ENCODE data around the gene ILDR1. TPM values are rescaled to one million over a fixed set of nuclear protein-coding genes. Genes with fewer than 3 reads are reported as not detected.

ILDR1 gene
- total and polyA plus RNA-seq, 10 of the 15 experiments (the other 5 are each of a cell fraction or from before 2014, with no cell fraction given): 1.3 to 12.0 (median 7.0) TPM

- ATAC-seq: peak; percentile 15; the same call in 1 of the 3 replicates
- Histone ChIP-seq H3K9ac (ENCODE audit: control insufficient read depth, insufficient read depth, low read length) (no peak overlapping the region), H3K9me3 (replicated peaks; ENCODE audit: control insufficient read depth, insufficient read depth, low read length) (no peaks in the 10 kb centered on the region; the same call in none of the 3 replicates), H3K79me2 (ENCODE audit: control insufficient read depth, insufficient read depth, low read length) (no peaks in the 10 kb centered on the region), H3K27ac (ENCODE audit: control insufficient read depth, insufficient read depth) (no peak overlapping the region), H3K4me3 (no peak overlapping the region), H3K27me3 (replicated peaks in 1 of 2; ENCODE audit: control insufficient read depth in 2 of 2, insufficient read depth in 2 of 2, low read length in 1 of 2) (no peaks in the 10 kb centered on the region), H2AFZ (ENCODE audit: control insufficient read depth, low read depth, low read length) (no peak overlapping the region), H3K36me3 (ENCODE audit: control insufficient read depth in 2 of 2, insufficient read depth in 2 of 2, low read length in 1 of 2) (peaks cover 3 to 10% of the 10 kb centered on the region in 2 experiments; a peak in 3 of 4 replicates), H4K20me1 (ENCODE audit: control insufficient read depth, insufficient read depth) (no peaks in the 10 kb centered on the region), H3K4me2 (ENCODE audit: control insufficient read depth, insufficient read depth) (no peak overlapping the region), H3K4me1 (ENCODE audit: control insufficient read depth, insufficient read depth, low read length) (peaks cover 4% of the 10 kb centered on the region; the same call in 1 of the 2 replicates)
- POLR2A ChIA-PET: no interaction called here
- WGBS (ENCODE audit: insufficient coverage, insufficient replicate concordance, low lambda C conversion rate, missing lambda C conversion rate): 94% methylated on average over 2 of the region's 2 CpGs
- TF ChIP-seq ETV6 (conservative IDR thresholded peaks at IDR 0.05 in 1 of 2, IDR thresholded peaks at IDR 0.05 in 1 of 2; ENCODE audit: borderline replicate concordance in 1 of 2, low read depth in 1 of 2) (no peak), POLR2AphosphoS2 (IDR thresholded peaks at IDR 0.05; ENCODE audit: low read depth, low read length) (no peak), IRF5 (IDR thresholded peaks at IDR 0.05; ENCODE audit: borderline replicate concordance) (no peak), SUPT20H (IDR thresholded peaks at IDR 0.05; ENCODE audit: borderline replicate concordance, control insufficient read depth, low read depth, low read length) (no peak), ZNF274 (IDR thresholded peaks at IDR 0.05; ENCODE audit: insufficient read depth, insufficient read length) (no peak), HDAC6 (IDR thresholded peaks at IDR 0.05; ENCODE audit: unreplicated experiment) (no peak), ZSCAN29 (IDR thresholded peaks at IDR 0.05) (no peak)
- TF ChIP-seq, protein P1, sequence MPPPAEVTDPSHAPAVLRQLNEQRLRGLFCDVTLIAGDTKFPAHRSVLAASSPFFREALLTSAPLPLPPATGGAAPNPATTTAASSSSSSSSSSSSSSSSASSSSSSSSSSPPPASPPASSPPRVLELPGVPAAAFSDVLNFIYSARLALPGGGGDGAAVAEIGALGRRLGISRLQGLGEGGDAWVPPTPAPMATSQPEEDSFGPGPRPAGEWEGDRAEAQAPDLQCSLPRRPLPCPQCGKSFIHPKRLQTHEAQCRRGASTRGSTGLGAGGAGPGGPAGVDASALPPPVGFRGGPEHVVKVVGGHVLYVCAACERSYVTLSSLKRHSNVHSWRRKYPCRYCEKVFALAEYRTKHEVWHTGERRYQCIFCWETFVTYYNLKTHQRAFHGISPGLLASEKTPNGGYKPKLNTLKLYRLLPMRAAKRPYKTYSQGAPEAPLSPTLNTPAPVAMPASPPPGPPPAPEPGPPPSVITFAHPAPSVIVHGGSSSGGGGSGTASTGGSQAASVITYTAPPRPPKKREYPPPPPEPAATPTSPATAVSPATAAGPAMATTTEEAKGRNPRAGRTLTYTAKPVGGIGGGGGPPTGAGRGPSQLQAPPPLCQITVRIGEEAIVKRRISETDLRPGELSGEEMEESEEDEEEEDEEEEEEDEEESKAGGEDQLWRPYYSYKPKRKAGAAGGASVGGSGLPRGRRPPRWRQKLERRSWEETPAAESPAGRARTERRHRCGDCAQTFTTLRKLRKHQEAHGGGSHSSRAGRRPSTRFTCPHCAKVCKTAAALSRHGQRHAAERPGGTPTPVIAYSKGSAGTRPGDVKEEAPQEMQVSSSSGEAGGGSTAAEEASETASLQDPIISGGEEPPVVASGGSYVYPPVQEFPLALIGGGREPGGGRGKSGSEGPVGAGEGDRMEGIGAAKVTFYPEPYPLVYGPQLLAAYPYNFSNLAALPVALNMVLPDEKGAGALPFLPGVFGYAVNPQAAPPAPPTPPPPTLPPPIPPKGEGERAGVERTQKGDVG (CRISPR knock-in tag; IDR thresholded peaks at IDR 0.05): no peak
- TF ChIP-seq, protein P2, sequence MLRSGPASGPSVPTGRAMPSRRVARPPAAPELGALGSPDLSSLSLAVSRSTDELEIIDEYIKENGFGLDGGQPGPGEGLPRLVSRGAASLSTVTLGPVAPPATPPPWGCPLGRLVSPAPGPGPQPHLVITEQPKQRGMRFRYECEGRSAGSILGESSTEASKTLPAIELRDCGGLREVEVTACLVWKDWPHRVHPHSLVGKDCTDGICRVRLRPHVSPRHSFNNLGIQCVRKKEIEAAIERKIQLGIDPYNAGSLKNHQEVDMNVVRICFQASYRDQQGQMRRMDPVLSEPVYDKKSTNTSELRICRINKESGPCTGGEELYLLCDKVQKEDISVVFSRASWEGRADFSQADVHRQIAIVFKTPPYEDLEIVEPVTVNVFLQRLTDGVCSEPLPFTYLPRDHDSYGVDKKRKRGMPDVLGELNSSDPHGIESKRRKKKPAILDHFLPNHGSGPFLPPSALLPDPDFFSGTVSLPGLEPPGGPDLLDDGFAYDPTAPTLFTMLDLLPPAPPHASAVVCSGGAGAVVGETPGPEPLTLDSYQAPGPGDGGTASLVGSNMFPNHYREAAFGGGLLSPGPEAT (IDR thresholded peaks at IDR 0.05; ENCODE audit: low read depth): no peak
- RAD21 ChIA-PET (ENCODE audit: unreplicated experiment): no interaction called here
- intact Hi-C loops (cut with micrococcal nuclease; ENCODE audit: unreplicated experiment) (no loop called here), in situ Hi-C loops (cut with MboI) (no loop called here)
- DNase-seq (ENCODE audit: low read depth, low spot score): no peak
- no peak for FAIRE-seq
- SMC1A ChIA-PET (ENCODE audit: uncharacterized antibody, unreplicated experiment): no interaction called here
- no TSS peak for BruUV-seq (replicated peaks)
- CTCF ChIA-PET: no interaction called here
Measured at GRCh38 chr3:121985846-121986245, 36.2 kb downstream of the ILDR1 start.
